Spleen (tissue), 11 donors: Measurements from ENCODE around the gene BIRC6. TPM values are rescaled to one million over a fixed set of nuclear protein-coding genes. Genes with fewer than 3 reads are reported as not detected.

ENCODE experiments used
- DNase-seq: peaks from one replicate; pipeline ENCODE4 v3.0.0-alpha.2; 2020
- H3K27ac ChIP-seq, 8 donors: fragments of 200-600 bp; sonication (generic) in 7 of 8; 1 replicate in 4 of 8; 2 replicates in 4 of 8; pipeline versions ENCODE4 v1.5.0 to v1.8.0; 2016 to 2021; ENCODE audit warnings: inconsistent platforms in 4 of 8, mild to moderate bottlenecking in 4 of 8, moderate library complexity in 1 of 8
- H3K27me3 ChIP-seq, 7 donors: fragments of 200-600 bp; sonication (generic) in 6 of 7; replicated peaks in 1 of 7; 1 replicate in 4 of 7; 2 replicates in 3 of 7; pipeline versions ENCODE4 v1.5.0 to v1.8.0; 2016 to 2021; ENCODE audit warnings: inconsistent platforms in 3 of 7, mild to moderate bottlenecking in 1 of 7
- H3K36me3 ChIP-seq, 6 donors: fragments of 200-600 bp; sonication (generic) in 5 of 6; 1 replicate in 4 of 6; 2 replicates in 2 of 6; pipeline versions ENCODE4 v1.5.0 to v1.8.0; 2016 to 2021; ENCODE audit warnings: inconsistent platforms in 2 of 6
- H3K4me1 ChIP-seq, 6 donors: fragments of 200-600 bp; sonication (generic) in 5 of 6; 1 replicate in 3 of 6; 2 replicates in 3 of 6; pipeline versions ENCODE4 v1.5.0 to v1.8.0; 2016 to 2021; ENCODE audit warnings: inconsistent platforms in 3 of 6
- H3K4me3 ChIP-seq, 8 donors: fragments of 200-600 bp; sonication (generic) in 7 of 8; 1 replicate in 4 of 8; 2 replicates in 4 of 8; pipeline versions ENCODE4 v1.5.0 to v1.8.0; 2016 to 2021; ENCODE audit warnings: inconsistent platforms in 4 of 8, mild to moderate bottlenecking in 4 of 8, moderate library complexity in 2 of 8
- H3K9me3 ChIP-seq, 8 donors: fragments of 200-600 bp; sonication (generic) in 7 of 8; 1 replicate in 4 of 8; 2 replicates in 4 of 8; pipeline versions ENCODE4 v1.5.0 to v1.8.0; 2016 to 2021; ENCODE audit warnings: inconsistent platforms in 4 of 8
- POLR2A ChIP-seq, 3 donors: fragments of 450-650 bp; IDR thresholded peaks; one replicate each; pipeline ENCODE4 v1.5.1; 2017; ENCODE audit warnings: antibody characterized with exemption in 3 of 3, mild to moderate bottlenecking in 1 of 3
- POLR2AphosphoS5 ChIP-seq, 3 donors: sonication (generic); formaldehyde crosslinking; IDR thresholded peaks; one replicate each; pipeline ENCODE4 v1.5.1; 2017; ENCODE audit warnings: antibody characterized with exemption in 3 of 3
- WGBS, 5 donors: extraction: QIAGEN DNeasy Blood & Tissue Kit in 3 of 5; methylation state at CpG; one replicate each; pipeline versions ENCODE4 v1.1.5 to v1.1.7; 2013 to 2018; 5-methylcytosine and 5-hydroxymethylcytosine counted together
- intact Hi-C: fragments of 100-400 bp; cut with DNase I; formaldehyde crosslinking; loops from one replicate; pipeline ENCODE4 v1.15.0; 2023; ENCODE audit warnings: low total_unique reads
- polyA plus RNA-seq, 3 donors: library from polyadenylated mRNA; stranded (reverse); fragments of 200-250 nt; gene quantifications; one replicate each; pipeline ENCODE4 v1.2.1, GENCODE V29; 2013
- total RNA-seq, 7 donors: library from RNA; depleted of rRNA in 3 of 7; stranded (reverse); fragments of >200 nt in 3 of 7; fragmentation: NEBNext Ultra II Directional in 4 of 7; extraction: Animal tissue kit (Norgen Biotek cat#: 25700) in 4 of 7; gene quantifications; one replicate each; pipeline versions ENCODE4 v1.1.0 to v1.2.1, GENCODE V29; 2016 to 2021
- TF ChIP-seq, protein P1 (sequence below), 11 experiments: fragments of 200-600 bp in 7 of 11; fragments of 450-650 bp in 4 of 11; sonication (generic) in 4 of 11; IDR thresholded peaks in 8 of 11; conservative IDR thresholded peaks in 3 of 11; 1 replicate in 7 of 11; 2 replicates in 4 of 11; pipeline versions ENCODE4 v1.4.0 to v1.8.0; 2016 to 2021; ENCODE audit warnings: antibody characterized with exemption in 11 of 11, inconsistent platforms in 4 of 11, mild to moderate bottlenecking in 1 of 11
- donor health status: healthy with polysubstance abuse.
- donor health status: DM: no; HTN: no; CAD: no; lungs with moderate emphysema.
- donor health status: DM: no; HTN: no; CAD: no.
- donor health status: Bipolar disorder and iron deficiency.
- donor health status: healthy.
- donor health status: DM: no; HTN: no; CAD: no.
- donor health status: DM: yes; HTN: yes; CAD: no.

Gene BIRC6
- total and polyA plus RNA-seq, 10 donors, result 17.8 to 226 (median 155) TPM

GRCh38 chr2:32372519-32373182, 15.8 kb downstream of the BIRC6 start:
- no peak for DNase-seq
- intact Hi-C loops, result no loop called here
- no peaks in the 10 kb centered on the region for H3K9me3 ChIP-seq
- WGBS, 5 donors, result 80 to 97% (median 96%) methylated on average over 3 of the region's 3 CpGs
- peaks cover 3 to 79% (median 41%) of the 10 kb centered on the region in 6 donors for H3K4me1 ChIP-seq
- peaks cover 0 to 18% (median 0%) of the 10 kb centered on the region in 6 donors for H3K36me3 ChIP-seq
- H3K27me3 ChIP-seq, result no peaks in the 10 kb centered on the region
- no peak for TF ChIP-seq POLR2AphosphoS5 (IDR thresholded peaks at IDR 0.05)
- TF ChIP-seq POLR2A (IDR thresholded peaks at IDR 0.05), result no peak
- TF ChIP-seq, protein P1, sequence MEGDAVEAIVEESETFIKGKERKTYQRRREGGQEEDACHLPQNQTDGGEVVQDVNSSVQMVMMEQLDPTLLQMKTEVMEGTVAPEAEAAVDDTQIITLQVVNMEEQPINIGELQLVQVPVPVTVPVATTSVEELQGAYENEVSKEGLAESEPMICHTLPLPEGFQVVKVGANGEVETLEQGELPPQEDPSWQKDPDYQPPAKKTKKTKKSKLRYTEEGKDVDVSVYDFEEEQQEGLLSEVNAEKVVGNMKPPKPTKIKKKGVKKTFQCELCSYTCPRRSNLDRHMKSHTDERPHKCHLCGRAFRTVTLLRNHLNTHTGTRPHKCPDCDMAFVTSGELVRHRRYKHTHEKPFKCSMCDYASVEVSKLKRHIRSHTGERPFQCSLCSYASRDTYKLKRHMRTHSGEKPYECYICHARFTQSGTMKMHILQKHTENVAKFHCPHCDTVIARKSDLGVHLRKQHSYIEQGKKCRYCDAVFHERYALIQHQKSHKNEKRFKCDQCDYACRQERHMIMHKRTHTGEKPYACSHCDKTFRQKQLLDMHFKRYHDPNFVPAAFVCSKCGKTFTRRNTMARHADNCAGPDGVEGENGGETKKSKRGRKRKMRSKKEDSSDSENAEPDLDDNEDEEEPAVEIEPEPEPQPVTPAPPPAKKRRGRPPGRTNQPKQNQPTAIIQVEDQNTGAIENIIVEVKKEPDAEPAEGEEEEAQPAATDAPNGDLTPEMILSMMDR (IDR thresholded peaks at IDR 0.05 in 8 of 11, conservative IDR thresholded peaks at IDR 0.05 in 3 of 11), result no peak
- H3K4me3 ChIP-seq, result no peak overlapping the region
- no peak overlapping the region for H3K27ac ChIP-seq

DNA sequence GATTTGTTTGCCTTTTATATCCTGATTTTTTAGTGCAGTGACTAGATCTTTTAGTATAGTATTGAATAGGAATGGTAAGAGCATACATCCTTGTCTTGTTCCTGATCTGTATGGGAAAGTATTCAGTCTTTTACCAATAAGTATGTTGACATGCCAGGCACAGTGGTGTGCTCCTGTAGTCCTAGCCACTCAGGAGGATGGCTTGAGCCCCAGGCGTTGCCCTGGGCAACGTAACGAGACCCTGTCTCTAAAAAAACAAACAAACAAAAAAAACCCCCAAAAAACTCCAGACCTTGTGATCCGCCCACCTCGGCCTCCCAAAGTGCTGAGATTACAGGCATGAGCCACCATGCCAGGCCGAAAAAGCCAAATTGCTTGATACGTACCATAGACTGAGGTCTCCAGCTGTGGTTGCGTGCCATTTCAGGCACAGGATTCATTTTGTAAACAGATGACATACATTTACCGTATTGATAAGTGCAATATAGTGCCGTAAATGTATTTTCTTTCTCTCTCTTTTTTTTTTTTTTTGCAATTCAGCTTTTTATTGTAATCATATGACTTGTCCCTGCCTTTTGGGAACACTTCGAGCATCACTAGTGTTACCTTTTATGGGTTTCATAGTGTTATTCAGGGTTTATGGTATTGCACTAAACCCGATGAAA, 18.5 kb downstream of the BIRC6 start:
- no peak overlapping the region for H3K27ac ChIP-seq
- peaks cover 3 to 76% (median 32%) of the 10 kb centered on the region in 6 donors for H3K4me1 ChIP-seq
- no peak for DNase-seq
- H3K27me3 ChIP-seq, result no peaks in the 10 kb centered on the region
- H3K4me3 ChIP-seq, result no peak overlapping the region
- TF ChIP-seq POLR2AphosphoS5 (IDR thresholded peaks at IDR 0.05) (no peak), POLR2A (IDR thresholded peaks at IDR 0.05) (no peak)
- TF ChIP-seq, protein P1 (IDR thresholded peaks at IDR 0.05 in 8 of 11, conservative IDR thresholded peaks at IDR 0.05 in 3 of 11), result no peak
- no peaks in the 10 kb centered on the region for H3K9me3 ChIP-seq
- peaks cover 0 to 22% (median 4%) of the 10 kb centered on the region in 6 donors for H3K36me3 ChIP-seq
- 87 to 96% (median 93%) methylated on average over 12 of the region's 12 CpGs for WGBS, 5 donors
- intact Hi-C loops, result no loop called here

DNA sequence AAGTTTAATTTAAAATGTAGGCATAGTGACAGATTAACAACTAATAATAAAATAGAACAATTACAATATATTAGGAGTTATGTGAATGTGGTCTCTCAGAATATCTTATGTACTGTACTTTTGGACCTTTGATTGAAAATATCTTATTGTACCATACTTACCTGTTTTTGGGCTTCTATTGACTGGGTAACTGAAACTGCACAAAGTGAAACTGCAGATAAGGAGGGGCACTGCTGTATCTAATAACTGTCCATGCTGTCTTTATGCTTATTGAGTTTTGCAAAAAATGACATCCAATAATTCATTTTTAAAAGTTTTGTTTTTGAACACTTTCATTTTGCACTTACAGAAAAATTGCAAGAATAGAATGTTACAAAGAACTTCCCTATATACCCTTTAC, 19.9 kb downstream of the BIRC6 start:
- no peak overlapping the region for H3K4me3 ChIP-seq
- H3K4me1 ChIP-seq, result peaks cover 3 to 76% (median 31%) of the 10 kb centered on the region in 6 donors
- no peaks in the 10 kb centered on the region for H3K9me3 ChIP-seq
- H3K36me3 ChIP-seq, result peaks cover 0 to 29% (median 15%) of the 10 kb centered on the region in 6 donors
- no peak for DNase-seq
- intact Hi-C loops, result no loop called here
- TF ChIP-seq, protein P1 (IDR thresholded peaks at IDR 0.05 in 8 of 11, conservative IDR thresholded peaks at IDR 0.05 in 3 of 11), result no peak
- TF ChIP-seq POLR2AphosphoS5 (IDR thresholded peaks at IDR 0.05) (no peak), POLR2A (IDR thresholded peaks at IDR 0.05) (no peak)
- H3K27ac ChIP-seq, result no peak overlapping the region
- H3K27me3 ChIP-seq, result no peaks in the 10 kb centered on the region

DNA sequence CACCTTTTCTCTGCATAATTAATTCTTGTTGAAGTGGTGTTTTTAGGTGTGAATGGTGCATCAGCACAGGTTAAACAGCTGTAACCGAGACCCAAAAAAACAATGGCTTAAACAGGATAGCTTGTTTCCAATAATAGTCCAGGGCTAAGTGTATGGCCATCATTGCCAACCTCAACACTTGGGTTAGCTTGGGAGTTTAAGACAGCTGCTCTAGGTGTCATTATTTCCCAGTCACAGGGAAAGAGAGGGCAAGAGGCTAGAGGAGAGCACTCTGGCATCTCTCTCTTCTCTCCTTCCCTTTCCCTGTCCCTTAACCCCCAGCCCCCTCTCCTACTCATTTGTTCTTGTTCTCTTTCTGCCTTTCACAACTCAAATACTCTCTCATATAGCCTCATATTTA, 21.1 kb downstream of the BIRC6 start:
- Histone ChIP-seq H3K4me1 (peaks cover 3 to 82% (median 34%) of the 10 kb centered on the region in 6 donors), H3K27me3 (no peaks in the 10 kb centered on the region), H3K36me3 (peaks cover 2 to 34% (median 25%) of the 10 kb centered on the region in 6 donors), H3K27ac (no peak overlapping the region), H3K9me3 (no peaks in the 10 kb centered on the region), H3K4me3 (no peak overlapping the region)
- no peak for TF ChIP-seq POLR2AphosphoS5 (IDR thresholded peaks at IDR 0.05)
- TF ChIP-seq, protein P1 (IDR thresholded peaks at IDR 0.05 in 8 of 11, conservative IDR thresholded peaks at IDR 0.05 in 3 of 11), result no peak
- DNase-seq, result no peak
- intact Hi-C loops, result no loop called here
- WGBS, 5 donors, result 86 to 97% (median 91%) methylated on average over 1 of the region's 1 CpG
